Left hindlimb (tissue), 1 donor: ENCODE measurements around the gene ABCB8.
"Not testable (repeated sequence)": the region's sequence is repeated elsewhere in the genome, so short reads cannot be mapped to it uniquely, and the experiment has no call there.

Source experiments
- DNase-seq: peaks from one replicate; pipeline ENCODE4 v3.0.0-alpha.2; 2018

Gene ABCB8

DNA sequence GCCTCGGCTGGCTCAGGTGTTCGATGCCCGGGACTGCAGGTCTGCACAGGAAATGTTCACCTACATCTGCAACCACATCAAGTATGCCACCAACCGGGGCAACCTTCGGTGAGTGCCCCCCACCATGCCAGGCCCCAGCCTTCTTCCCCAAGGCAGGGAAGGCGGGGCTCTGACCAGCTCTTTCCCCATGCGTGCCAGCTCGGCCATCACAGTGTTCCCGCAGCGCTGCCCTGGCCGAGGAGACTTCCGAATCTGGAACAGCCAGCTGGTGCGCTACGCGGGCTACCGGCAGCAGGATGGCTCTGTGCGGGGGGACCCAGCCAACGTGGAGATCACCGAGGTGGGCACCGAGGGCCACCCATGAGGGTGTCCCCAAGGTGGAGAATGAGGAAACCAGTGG is 29.9 kb upstream of the ABCB8 start:
- peak; percentile 10 for DNase-seq

GRCh38 chr7:150999001-150999400 is 29.2 kb upstream of the ABCB8 start:
- DNase-seq: peak; percentile 17

- no peak for DNase-seq
Measured at GRCh38 chr7:150999497-151000230, 28.6 kb upstream of the ABCB8 start.

GRCh38 chr7:151000897-151001495 is 27.3 kb upstream of the ABCB8 start:
- DNase-seq: peak; percentile 10

GRCh38 chr7:151001546-151001945 is 26.7 kb upstream of the ABCB8 start:
- no peak for DNase-seq

GRCh38 chr7:151003572-151003971 is 24.7 kb upstream of the ABCB8 start:
- no peak for DNase-seq

GRCh38 chr7:151005566-151005965 is 22.7 kb upstream of the ABCB8 start:
- no peak for DNase-seq

DNA sequence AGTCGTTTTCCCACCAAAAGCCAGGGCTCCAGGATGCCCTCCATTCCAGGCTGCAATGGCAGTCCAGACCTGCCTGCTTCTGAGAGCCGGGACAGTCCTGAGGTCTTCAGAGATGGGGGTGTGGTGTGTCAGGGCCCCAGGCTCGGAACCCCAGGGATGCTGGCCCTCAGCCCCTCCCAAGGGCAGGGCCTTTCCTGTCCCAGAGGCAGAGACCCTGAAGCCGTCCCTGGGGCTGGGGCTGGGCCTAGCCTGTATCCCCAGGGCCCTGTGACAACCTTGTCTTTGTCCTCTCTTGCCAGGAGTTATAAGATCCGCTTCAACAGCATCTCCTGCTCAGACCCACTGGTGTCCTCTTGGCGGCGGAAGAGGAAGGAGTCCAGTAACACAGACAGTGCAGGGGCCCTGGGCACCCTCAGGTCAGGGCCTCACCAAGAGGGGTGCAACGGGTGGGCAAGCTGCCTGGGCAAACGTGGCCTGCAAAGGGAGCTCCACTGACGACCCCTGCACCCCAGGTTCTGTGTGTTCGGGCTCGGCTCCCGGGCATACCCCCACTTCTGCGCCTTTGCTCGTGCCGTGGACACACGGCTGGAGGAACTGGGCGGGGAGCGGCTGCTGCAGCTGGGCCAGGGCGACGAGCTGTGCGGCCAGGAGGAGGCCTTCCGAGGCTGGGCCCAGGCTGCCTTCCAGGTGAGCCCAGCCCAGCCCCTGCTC is 21.5 kb upstream of the ABCB8 start:
- DNase-seq: peak; percentile 27

- DNase-seq: peak; percentile 75
Measured at GRCh38 chr7:151007469-151007898, 20.8 kb upstream of the ABCB8 start.

- no peak for DNase-seq
Measured at GRCh38 chr7:151008143-151008510, 20.1 kb upstream of the ABCB8 start.

GRCh38 chr7:151008511-151009323 is 19.5 kb upstream of the ABCB8 start:
- DNase-seq: peak; percentile 63

GRCh38 chr7:151009327-151010036 is 18.8 kb upstream of the ABCB8 start:
- DNase-seq: peak; percentile 66

GRCh38 chr7:151010037-151010306 is 18.3 kb upstream of the ABCB8 start:
- DNase-seq: no peak

- DNase-seq: peak; percentile 62
Measured at GRCh38 chr7:151010307-151011096, 17.7 kb upstream of the ABCB8 start.

- DNase-seq: no peak
Measured at GRCh38 chr7:151011097-151011409, 17.2 kb upstream of the ABCB8 start.

GRCh38 chr7:151011616-151012015 is 16.6 kb upstream of the ABCB8 start:
- not testable (repeated sequence) for DNase-seq

DNA sequence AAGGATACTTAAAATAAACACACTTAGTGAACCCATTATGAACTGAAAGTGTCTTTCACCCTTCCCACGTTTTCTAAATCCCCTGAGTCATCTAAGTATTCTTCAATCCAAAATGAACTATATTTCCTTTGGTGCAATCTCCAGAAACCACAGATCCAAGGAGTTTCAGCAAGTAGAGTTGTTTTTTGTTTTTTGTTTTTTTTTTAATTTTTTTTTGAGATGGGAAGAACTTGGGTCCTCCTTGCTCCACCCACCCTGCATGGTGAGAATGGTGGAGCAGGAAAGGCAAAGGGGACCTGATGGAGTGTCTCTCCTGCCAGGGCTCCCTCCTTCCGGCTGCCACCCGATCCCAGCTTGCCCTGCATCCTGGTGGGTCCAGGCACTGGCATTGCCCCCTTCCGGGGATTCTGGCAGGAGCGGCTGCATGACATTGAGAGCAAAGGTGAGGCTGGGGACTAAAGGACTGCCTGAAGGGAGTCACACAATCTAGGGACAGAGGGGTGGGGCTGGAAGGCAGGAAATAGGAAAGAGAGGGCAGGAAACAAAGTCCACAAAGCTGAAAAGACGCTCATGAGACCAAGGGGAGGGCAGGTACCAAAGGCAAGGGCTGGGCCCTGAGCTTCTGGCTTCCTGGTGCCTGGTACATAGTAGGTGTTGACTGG is 16.1 kb upstream of the ABCB8 start:
- DNase-seq: no peak

- DNase-seq: peak; percentile 66
Measured at GRCh38 chr7:151012911-151013347, 15.3 kb upstream of the ABCB8 start.

DNA sequence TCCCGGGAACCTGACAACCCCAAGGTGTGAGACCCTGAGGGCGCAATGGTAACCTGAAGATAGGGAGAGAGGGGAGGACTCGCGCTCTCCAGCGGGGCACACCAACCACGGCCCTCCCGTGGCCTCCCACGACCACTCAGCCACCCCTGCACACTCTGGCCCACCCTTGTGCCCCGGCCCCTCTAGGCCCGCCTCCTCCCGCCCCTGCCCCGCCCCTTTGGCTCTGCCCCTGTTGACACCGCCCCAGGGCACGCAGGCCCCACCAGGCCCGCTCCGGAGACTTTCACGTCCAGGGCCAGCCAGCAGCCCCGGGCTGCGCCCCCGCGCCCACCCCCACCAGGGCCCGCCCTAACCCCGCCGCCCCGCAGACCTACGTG is 14.9 kb upstream of the ABCB8 start:
- no peak for DNase-seq

DNA sequence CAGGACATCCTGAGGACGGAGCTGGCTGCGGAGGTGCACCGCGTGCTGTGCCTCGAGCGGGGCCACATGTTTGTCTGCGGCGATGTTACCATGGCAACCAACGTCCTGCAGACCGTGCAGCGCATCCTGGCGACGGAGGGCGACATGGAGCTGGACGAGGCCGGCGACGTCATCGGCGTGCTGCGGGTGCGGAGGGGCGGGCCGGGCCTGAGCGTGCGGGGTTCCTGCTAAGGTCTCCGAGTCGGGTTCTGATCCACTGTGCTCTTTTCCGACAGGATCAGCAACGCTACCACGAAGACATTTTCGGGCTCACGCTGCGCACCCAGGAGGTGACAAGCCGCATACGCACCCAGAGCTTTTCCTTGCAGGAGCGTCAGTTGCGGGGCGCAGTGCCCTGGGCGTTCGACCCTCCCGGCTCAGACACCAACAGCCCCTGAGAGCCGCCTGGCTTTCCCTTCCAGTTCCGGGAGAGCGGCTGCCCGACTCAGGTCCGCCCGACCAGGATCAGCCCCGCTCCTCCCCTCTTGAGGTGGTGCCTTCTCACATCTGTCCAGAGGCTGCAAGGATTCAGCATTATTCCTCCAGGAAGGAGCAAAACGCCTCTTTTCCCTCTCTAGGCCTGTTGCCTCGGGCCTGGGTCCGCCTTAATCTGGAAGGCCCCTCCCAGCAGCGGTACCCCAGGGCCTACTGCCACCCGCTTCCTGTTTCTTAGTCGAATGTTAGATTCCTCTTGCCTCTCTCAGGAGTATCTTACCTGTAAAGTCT is 14.3 kb upstream of the ABCB8 start:
- DNase-seq: peak; percentile 85

DNA sequence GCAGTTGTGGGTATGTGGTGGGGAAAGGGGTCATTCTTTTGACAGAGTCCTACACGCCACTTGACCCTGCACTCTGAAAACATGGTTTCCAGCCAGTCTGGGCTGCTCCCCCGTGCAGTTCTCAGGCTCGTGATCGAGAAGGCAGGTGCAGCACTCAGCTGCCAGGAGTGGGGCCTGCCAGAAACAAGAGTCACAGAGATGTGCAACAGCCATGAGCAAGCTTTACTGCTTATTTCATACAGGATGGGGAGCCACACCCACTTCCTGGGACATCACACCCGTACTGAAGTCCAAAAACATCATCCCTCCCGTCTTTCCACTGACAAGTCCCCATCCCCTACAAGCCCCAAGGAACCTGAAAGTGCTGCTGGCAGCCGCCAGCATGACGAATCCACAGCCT is 13.3 kb upstream of the ABCB8 start:
- no peak for DNase-seq
